Occipital lobe (tissue), 2 donors: ENCODE data around the gene RASAL2. TPM values are rescaled to one million over a fixed set of nuclear protein-coding genes. Genes with fewer than 3 reads are reported as not detected.
"Not testable (repeated sequence)": the region's sequence is repeated elsewhere in the genome, so short reads cannot be mapped to it uniquely, and the experiment has no call there.

Source experiments
- DNase-seq: peaks from one replicate; lab custom pipeline; 2025; lab: John Stamatoyannopoulos, UW
- total RNA-seq: library from RNA; depleted of rRNA; stranded (reverse); fragments of >200 nt; gene quantifications from one replicate; pipeline ENCODE4 v1.2.3, GENCODE V29; 2014

RASAL2 gene
- total RNA-seq, 1 donor from 2014 or later: 41.8 TPM

- no peak for DNase-seq
These were observed 285.9 kb downstream of the RASAL2 start for GRCh38 chr1:178379807-178380206.

- DNase-seq: no peak
These were observed 288.5 kb downstream of the RASAL2 start for GRCh38 chr1:178382372-178382771.

- no peak for DNase-seq
These were observed 291.8 kb downstream of the RASAL2 start for GRCh38 chr1:178385662-178386061.

GRCh38 chr1:178388418-178389145 is 294.7 kb downstream of the RASAL2 start:
- DNase-seq: no peak

GRCh38 chr1:178389441-178389840 is 295.5 kb downstream of the RASAL2 start:
- DNase-seq: no peak

GRCh38 chr1:178390280-178390679 is 296.4 kb downstream of the RASAL2 start:
- DNase-seq: not testable (repeated sequence)

GRCh38 chr1:178393370-178393769 is 299.5 kb downstream of the RASAL2 start:
- no peak for DNase-seq

- DNase-seq: no peak
These were observed 302.9 kb downstream of the RASAL2 start for GRCh38 chr1:178396789-178397188.

GRCh38 chr1:178397678-178398077 is 303.8 kb downstream of the RASAL2 start:
- DNase-seq: no peak

GRCh38 chr1:178399177-178399728 is 305.3 kb downstream of the RASAL2 start:
- no peak for DNase-seq

GRCh38 chr1:178405137-178405536 is 311.2 kb downstream of the RASAL2 start:
- no peak for DNase-seq

- no peak for DNase-seq
These were observed 313.3 kb downstream of the RASAL2 start for GRCh38 chr1:178407215-178407614.

GRCh38 chr1:178407655-178408054 is 313.8 kb downstream of the RASAL2 start:
- DNase-seq: no peak

GRCh38 chr1:178408871-178409270 is 315.0 kb downstream of the RASAL2 start:
- DNase-seq: no peak

GRCh38 chr1:178409541-178409940 is 315.6 kb downstream of the RASAL2 start:
- no peak for DNase-seq

- DNase-seq: no peak
These were observed 318.0 kb downstream of the RASAL2 start for GRCh38 chr1:178411756-178412399.

GRCh38 chr1:178412400-178412770 is 318.5 kb downstream of the RASAL2 start:
- no peak for DNase-seq

- no peak for DNase-seq
These were observed 324.0 kb downstream of the RASAL2 start for GRCh38 chr1:178417858-178418257.

- DNase-seq: no peak
These were observed 324.5 kb downstream of the RASAL2 start for GRCh38 chr1:178418284-178418955.

- no peak for DNase-seq
These were observed 340.5 kb downstream of the RASAL2 start for GRCh38 chr1:178434360-178434759.

- no peak for DNase-seq
These were observed 341.1 kb downstream of the RASAL2 start for GRCh38 chr1:178434899-178435435.

- no peak for DNase-seq
These were observed 343.0 kb downstream of the RASAL2 start for GRCh38 chr1:178436899-178437298.
